ENCODE data around the gene MRTFB. TPM values are rescaled to one million over a fixed set of nuclear protein-coding genes. Genes with fewer than 3 reads are reported as not detected.

MRTFB gene
- total and polyA plus RNA-seq, 2 of the 13 experiments (the other 11 are each of a cell fraction or from before 2014, with no cell fraction given), result 11.4 to 14.0 TPM

- TF ChIP-seq HNF1B (CRISPR knock-in tag; IDR thresholded peaks at IDR 0.05), result peak; percentile 36; the same call in 1 of the 2 replicates
- TF ChIP-seq ZNF550 (CRISPR knock-in tag; IDR thresholded peaks at IDR 0.05; ENCODE audit: borderline replicate concordance), result no peak
- TF ChIP-seq SP5 (CRISPR knock-in tag; IDR thresholded peaks at IDR 0.05; ENCODE audit: borderline replicate concordance, low read depth), result no peak
- TF ChIP-seq PRDM15 (CRISPR knock-in tag; IDR thresholded peaks at IDR 0.05), result no peak
- TF ChIP-seq RAD21 (CRISPR knock-in tag; IDR thresholded peaks at IDR 0.05), result no peak
- no peak for TF ChIP-seq SYNCRIP (IDR thresholded peaks at IDR 0.05; ENCODE audit: insufficient read depth, low read depth, low read length)
- TF ChIP-seq USF2 (IDR thresholded peaks at IDR 0.05; ENCODE audit: low read depth, low read length), result no peak
- no peak for TF ChIP-seq USF2 (CRISPR knock-in tag; IDR thresholded peaks at IDR 0.05; ENCODE audit: borderline replicate concordance)
- no peak for TF ChIP-seq CEBPZ (IDR thresholded peaks at IDR 0.05; ENCODE audit: low read length)
- no peak for TF ChIP-seq FOXJ3 (CRISPR knock-in tag; IDR thresholded peaks at IDR 0.05; ENCODE audit: borderline replicate concordance)
- TF ChIP-seq NFKB2 (CRISPR knock-in tag; IDR thresholded peaks at IDR 0.05; ENCODE audit: borderline replicate concordance), result 0 out of 2 replicates have a peak, but pooled peaks have one; percentile 48
- TF ChIP-seq ZFP36 (IDR thresholded peaks at IDR 0.05; ENCODE audit: borderline replicate concordance, low read depth, low read length, partially characterized antibody), result no peak
- TF ChIP-seq SCMH1 (CRISPR knock-in tag; IDR thresholded peaks at IDR 0.05; ENCODE audit: borderline replicate concordance), result no peak
- 0 out of 2 replicates have a peak, but pooled peaks have one; percentile 27 for TF ChIP-seq HNRNPL (IDR thresholded peaks at IDR 0.05; ENCODE audit: low read depth, low read length)
- no peak for TF ChIP-seq ZNF101 (CRISPR knock-in tag; IDR thresholded peaks at IDR 0.05; ENCODE audit: borderline replicate concordance, low read depth)
Observed at GRCh38 chr16:14307527-14308367, 236.6 kb downstream of the MRTFB start (continued).

Data from HepG2 (cell line).